ENCODE measurements around the gene RET.

GRCh38 chr10:43075612-43076003 lies 1.3 kb upstream of the RET start:
- TF ChIP-seq CTCF (IDR thresholded peaks at IDR 0.05) (no peak), POLR2A (IDR thresholded peaks at IDR 0.05) (no peak)

Measured in thyroid gland (tissue), 4 donors.